Activated CD4-positive, alpha-beta T cell treated with anti-CD3 and anti-CD28 coated beads for 1 hour (primary cell): ENCODE results near the gene LBHD2.

ENCODE experiments used
- DNase-seq: peaks from one replicate; pipeline ENCODE4 v3.0.0-alpha.2; 2020

The LBHD2 gene

DNA sequence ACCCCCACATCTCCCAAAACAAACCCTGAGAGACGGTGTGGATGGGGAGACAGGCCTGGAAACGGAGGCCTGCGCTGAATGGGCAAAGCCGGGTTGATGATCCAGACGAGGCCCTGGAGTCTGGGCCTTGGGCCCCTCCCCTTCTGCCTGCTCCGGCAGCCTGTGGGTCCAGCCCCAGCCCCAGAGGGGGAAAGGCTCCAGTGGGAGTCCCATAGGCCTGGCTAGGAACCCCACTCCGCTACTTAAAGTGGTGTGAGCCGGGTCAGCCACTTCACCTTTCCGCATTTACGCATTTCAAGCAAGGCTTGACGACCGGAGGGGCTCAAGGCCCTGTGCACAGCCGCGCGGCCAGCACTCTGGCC is 38.6 kb downstream of the LBHD2 start:
- no peak for DNase-seq

DNA sequence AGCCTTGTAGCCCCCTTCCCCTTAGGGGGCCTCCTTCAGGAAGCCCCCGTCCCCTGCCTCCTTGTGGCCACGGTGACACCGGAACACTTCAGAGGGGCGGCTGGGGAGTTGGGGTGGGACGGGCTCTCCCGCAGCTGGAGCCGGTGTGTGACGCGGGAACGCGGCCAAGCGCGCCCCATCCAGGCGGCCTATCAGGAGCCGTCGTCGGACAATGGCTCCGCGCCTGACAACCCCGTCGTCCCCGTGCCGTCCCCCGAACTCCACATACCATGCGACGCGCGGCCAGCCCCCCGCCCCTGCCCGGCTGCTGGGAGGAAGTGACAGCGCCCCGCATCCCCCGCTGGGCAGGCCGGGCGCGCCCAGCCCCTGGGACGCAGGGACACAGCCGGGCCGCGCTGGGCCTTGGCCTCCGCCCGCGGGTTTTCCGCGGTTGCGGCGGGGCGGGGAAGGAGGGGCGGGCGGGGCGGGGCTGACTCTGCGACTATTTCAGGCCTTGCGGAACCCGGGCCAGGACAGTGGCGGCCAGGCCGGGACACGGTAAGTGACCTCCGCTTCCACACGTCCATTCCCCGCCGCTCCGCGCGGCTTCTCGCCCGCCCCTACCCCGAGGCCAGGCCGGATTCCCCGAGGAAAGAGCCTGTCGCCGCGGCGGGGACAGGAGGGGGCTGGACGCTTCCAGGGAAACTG is 39.1 kb downstream of the LBHD2 start, which contains the start of gene TNFAIP2:
TNFAIP2 (plus strand) TSS at position 515 of the 687 bp plus-strand sequence. CDS start 2,997 bp downstream, outside the sequence.
- no peak for DNase-seq

DNA sequence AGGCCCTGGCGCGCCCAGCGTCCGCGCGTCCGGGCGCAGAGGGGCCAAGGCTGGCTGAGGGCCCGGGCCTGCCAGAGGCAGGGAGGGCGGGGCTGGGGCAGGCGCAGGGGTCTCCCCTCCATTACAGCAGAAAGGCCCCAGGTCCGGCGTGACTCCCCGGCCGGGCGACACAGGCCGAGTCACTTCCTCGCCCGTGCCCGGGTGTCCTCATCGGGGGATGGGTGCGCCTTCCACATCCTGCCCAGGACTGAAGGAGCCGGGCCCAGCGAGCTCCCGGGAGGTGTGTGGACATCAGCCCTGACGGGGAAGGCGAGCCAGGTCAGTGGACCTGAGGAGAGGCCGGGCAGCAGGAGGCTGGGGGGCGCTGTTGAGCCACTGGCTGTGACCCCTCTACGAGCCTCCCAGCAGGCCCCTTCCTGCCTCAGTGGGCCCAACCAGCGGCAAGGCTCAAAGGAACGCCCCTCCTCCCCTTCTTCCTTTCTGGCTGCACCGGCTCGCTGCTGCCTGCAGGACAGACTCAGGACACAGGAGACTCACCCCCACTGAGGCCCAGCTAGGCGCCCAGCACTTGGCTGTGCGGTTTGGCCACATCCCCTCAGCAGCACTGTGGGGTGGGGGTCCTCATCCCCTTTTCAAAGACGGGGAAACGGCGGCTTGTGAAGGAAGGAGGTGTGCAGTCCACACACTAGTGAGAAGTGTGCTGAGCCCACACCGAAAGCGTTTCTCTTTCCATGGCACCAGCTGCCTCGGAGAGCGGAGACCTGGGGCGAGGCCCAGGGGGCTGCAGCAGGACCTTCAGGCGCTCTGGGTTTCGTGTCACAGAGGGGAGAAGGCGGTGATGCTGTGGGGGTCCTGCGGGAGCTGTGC is 39.9 kb downstream of the LBHD2 start:
- DNase-seq = no peak

DNA sequence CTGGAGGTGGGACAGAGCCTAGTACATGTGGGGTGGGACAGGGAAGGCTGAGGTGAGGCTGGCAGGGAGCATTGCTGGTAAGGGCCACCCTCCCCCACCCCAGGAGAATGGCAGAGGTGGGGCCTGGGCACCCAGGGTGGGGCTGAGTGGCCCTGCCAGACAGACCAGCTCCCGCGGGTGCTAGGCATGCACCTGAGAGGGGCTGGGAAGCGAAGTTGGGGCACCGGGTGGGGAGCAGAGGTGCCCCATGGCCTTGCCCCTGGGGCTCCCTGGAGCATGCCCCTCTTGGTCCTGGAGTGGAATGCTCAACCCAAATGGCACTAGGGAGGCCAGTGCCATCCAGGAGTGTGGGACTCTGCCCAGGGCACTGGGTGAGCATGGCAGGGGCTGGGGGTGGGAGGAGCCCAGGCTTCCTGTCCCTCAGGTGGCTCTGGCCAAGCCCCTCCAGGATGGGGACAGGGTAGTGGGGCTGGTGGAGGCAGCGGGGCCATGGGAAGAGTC is 40.5 kb downstream of the LBHD2 start:
- DNase-seq = no peak

DNA sequence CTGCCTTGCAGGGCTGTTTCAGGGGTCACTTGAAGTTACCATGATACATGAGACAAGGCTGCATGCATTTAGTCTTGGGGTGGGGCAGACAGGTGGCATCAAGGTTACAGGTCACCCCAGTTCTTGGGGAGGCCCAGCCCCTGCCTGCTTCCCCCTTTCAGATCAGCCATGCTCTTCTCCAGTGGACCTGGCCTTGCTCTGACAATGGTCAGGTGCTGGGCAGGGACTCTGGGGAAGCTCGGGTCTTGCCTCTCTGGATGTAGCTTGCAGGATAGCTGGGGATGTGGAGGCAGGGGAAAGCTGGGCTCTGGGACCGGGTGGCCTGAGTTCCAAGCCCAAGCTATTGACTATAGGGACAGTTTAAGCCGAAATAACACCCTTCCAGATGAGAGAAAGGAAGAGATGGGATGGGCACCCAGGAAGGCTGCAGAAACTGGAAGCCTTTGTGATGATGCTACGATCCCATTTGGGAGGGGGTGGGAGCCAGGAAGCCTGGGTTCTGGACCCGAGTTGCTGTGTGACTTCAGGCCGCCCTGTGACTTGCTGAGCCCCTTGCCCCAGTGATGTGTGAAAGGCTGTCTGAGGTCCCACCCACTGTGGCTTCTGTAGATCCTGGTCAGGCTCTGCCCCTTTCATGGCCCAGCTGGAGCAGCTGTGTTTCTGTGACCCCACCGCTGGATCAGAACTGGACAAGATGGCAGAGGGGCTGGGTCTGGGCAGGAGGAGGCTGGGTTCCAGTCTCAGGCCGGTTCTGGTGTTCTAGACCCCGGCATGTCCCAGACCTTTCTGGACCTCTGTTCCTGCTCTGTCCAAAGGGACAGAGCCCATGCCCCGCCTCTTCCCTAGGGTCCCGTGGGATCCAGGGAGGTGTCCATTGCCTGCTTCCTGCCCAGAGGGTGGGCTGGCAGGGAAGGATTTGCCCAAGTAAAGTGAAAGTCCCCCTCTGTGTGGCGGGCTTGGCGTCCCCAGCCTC is 41.4 kb downstream of the LBHD2 start:
- DNase-seq = no peak

DNA sequence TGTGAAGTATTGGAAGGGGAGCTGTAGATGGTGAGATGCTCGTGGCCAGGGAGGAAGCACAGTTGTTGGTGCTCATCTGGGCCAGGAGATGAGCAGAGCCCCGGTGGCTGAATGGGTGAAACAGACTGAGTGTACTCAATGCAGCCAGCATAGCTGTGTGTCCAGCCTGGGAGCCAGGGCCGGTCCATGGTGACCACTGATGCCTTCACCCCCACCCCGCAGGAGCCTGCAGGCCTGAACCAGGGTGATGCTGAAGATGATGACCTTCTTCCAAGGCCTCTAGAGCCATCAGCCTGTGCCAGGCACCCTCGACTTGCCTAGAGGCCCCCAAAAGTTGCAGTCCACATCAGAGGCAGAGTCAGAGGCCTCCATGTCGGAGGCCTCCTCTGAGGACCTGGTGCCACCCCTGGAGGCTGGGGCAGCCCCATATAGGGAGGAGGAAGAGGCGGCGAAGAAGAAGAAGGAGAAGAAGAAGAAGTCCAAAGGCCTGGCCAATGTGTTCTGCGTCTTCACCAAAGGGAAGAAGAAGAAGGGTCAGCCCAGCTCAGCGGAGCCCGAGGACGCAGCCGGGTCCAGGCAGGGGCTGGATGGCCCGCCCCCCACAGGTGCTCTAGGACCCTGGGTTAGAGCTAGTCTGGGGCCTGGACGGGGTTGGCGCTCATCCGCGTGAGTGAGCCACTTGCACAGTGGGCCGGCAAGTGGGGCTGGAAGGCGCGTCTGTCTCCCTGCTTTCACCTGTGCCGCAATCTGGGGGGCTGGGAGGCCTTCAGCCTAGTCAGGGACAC is 42.3 kb downstream of the LBHD2 start:
- no peak for DNase-seq

DNA sequence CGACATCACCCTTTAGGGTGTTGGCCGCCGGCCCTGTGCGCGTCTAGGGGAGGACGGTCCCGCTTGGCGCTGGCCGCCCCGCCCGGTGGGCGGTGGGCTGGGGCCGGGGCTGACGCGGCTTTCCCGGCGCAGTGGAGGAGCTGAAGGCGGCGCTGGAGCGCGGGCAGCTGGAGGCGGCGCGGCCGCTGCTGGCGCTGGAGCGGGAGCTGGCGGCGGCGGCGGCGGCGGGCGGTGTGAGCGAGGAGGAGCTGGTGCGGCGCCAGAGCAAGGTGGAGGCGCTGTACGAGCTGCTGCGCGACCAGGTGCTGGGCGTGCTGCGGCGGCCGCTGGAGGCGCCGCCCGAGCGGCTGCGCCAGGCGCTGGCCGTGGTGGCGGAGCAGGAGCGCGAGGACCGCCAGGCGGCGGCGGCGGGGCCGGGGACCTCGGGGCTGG is 42.9 kb downstream of the LBHD2 start:
- no peak for DNase-seq

DNA sequence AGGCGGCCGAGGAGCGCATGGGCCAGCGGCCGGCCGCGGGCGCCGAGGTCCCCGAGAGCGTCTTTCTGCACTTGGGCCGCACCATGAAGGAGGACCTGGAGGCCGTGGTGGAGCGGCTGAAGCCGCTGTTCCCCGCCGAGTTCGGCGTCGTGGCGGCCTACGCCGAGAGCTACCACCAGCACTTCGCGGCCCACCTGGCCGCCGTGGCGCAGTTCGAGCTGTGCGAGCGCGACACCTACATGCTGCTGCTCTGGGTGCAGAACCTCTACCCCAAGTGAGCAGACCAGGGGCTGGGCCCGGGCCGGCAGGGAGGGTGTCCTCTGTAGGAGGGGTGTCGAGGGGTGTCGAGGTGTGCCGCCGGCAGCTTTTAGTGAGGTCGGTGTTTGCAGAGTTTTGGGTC is 43.3 kb downstream of the LBHD2 start:
- no peak for DNase-seq

DNA sequence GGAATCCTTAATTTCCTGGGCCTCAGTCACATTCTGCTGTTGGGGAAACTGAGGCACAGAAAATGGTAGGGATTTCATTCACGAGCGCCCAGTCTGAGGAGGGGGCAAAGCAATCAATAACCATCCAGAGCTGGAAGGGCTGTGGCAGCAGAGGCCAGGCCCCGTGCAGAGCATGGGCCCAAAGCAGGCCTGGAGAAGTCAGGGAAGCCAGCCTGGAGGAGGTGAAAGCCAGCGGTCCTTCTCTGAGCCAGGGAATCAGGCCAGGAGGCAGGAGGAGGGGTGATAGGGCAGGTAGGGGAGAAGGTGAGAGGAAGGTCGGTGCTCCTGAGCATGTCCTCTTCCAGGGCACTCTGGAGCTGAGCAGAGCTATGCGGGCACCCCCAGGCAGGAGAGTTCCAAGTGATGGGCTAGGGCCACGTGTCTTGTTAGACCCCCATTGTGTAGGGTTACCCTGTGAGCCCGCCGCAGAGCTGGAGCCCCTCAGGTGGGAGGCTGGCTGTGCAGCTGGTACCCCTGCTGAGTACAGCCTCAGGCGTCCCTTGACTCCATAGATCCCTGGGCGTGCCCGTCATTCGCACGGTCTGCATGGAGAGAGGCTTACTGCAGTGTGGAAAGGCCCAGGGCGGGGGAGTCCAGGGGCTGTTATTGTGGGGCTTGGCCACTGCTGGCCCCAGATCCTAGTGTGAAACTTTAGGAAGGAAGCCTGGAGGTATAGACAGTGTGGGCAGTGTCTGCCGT is 44.0 kb downstream of the LBHD2 start:
- no peak for DNase-seq

DNA sequence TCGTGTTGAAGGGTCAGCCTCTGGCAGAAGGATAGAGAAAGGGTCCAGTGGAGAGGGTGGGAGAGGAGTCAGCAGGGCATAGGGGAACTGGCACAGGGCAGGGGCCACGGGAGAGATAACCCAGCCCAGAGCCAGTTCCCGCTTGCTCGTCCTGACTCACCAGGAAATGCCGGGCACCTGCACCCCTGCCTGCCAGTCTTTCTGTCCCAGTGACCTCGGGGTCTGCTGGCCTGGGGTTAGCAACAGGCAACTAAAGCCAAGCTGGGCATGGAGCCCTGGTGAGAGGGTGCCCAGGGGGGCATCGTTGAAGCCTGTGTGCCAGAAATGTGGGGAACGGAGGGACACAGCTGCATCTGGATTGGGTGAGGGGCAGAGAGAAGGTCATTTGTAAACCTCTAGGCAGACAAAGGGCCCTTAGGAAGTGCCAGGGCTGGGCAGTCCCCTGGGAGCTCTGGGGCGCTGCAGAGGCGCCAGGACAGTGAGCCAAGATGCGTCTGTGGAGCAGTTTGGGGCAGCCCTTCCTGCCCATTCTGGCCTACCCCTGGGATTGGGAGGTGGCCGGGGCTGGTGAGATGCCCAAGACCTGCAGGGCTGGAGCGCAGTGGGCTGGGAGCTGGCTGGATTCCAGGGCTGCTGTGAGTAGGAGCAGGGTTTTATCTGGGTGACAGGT is 44.8 kb downstream of the LBHD2 start:
- DNase-seq = no peak

DNA sequence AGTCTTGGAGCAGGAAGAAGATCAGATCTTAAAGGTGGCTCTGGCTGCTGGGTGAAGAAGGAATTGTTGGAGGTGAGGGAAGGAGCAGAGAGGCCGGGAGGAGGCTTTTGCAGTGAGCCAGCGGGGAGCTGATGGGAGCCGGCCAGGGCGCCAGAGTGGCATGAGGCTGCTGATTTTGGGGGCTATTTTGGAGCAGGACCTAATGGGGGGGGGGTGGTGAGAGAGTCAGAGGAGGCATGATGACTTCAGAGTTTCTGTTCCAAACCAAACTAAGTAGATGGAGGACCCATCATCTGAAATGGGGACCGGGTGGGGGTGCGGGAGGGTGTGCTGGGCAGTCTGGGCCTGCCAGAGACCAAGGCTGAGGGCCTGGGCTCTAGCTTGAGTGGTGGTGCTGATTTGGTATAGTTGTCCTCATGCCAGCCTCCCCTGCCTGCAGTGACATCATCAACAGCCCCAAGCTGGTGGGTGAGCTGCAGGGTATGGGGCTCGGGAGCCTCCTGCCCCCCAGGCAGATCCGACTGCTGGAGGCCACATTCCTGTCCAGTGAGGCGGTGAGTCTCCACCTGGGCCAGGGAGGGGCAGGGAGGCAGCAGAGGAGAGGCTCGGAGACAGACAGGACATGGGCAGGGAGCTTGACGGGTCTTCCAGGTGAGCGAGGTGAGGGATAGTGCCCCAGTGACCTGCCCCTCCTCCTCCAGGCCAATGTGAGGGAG is 45.4 kb downstream of the LBHD2 start:
- DNase-seq = no peak

DNA sequence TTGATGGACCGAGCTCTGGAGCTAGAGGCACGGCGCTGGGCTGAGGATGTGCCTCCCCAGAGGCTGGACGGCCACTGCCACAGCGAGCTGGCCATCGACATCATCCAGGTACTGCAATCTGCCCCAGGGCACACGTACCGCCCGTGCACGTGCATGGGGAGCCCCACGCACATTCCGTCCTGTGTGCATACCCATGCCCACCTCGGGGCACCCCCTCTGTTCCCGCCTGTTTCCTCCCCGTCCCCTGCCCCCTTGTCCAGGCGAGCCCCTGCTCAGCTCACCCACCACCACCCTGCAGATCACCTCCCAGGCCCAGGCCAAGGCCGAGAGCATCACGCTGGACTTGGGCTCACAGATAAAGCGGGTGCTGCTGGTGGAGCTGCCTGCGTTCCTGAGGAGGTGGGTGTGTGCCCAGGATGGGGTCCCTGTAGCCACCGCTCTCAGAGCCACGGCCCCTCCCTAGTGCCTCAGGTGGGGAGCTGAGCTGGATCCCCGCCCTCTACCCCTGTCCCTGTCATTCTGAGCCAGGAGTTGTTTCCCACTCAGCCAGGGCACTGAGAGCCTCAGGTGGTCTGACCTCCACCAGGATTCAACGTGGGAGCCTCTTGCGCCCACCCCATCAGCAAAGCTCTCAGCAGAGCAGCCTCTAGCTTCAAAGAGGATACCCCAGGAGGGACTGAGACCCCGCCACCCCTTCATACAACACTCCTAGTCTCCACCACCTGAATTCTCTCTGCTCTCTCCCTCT is 46.2 kb downstream of the LBHD2 start:
- no peak for DNase-seq

DNA sequence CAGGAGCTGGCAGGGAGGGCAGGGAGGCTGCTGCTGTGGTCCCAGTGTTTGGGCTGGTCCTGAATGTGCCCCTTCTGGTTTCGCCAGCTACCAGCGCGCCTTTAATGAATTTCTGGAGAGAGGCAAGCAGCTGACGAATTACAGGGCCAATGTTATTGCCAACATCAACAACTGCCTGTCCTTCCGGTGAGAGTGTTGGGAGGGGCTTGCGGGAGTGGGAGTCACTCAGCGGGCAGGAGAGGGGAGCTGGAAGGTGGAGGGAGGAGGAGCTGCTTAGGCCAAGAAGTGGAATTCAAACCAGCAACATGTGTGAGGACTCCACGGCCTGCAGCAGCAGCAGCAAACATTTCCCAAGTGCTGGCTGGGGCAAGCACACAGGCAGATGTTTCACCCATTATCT is 47.0 kb downstream of the LBHD2 start:
- DNase-seq = no peak

DNA sequence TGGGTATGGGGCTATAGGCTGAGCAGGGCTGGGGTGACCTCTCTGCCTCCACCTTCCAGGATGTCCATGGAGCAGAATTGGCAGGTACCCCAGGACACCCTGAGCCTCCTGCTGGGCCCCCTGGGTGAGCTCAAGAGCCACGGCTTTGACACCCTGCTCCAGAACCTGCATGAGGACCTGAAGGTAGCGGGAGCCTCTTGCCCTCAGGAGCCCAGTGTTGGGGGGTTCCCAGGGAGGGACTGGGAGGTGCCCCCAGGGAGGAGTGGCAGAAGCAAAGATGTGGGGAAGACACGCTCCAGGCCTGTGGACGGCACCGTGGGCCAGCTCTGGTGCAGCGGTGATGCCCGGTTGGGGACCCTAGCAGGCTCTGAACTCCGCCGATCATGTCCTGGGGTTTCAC is 47.6 kb downstream of the LBHD2 start:
- no peak for DNase-seq

DNA sequence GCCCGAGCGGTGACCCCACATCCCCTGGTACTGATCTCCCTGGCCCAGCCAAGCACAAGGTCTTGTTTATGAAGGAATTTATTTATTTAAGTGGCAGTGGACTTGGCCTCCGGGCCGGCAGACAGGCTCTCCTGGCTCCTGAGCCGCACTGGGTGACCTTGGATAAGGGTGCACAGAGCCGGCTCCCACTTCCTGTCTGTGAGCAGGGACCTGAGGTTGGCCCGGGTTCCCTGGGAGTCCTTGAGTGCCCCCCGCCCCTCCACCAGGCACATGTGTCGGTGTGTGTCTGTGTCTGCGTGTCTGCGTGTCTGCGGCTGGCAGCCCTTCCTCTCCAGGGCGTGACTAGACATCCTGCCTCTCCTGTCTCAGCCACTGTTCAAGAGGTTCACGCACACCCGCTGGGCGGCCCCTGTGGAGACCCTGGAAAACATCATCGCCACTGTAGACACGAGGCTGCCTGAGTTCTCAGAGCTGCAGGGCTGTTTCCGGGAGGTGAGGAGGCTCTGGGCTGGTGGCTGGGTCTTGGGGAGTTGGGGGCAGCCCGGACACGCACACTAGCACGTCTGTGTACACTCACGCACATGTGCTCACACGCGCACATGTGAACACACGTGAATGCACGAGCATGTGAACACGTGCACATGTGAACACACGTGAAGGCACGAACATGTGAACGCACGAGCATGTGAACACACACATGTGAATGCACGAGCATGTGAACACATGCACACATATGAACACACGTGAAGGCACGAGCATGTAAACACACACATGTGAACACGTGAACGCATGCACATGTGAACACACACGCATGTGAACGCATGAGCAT is 48.6 kb downstream of the LBHD2 start:
- DNase-seq = no peak

DNA sequence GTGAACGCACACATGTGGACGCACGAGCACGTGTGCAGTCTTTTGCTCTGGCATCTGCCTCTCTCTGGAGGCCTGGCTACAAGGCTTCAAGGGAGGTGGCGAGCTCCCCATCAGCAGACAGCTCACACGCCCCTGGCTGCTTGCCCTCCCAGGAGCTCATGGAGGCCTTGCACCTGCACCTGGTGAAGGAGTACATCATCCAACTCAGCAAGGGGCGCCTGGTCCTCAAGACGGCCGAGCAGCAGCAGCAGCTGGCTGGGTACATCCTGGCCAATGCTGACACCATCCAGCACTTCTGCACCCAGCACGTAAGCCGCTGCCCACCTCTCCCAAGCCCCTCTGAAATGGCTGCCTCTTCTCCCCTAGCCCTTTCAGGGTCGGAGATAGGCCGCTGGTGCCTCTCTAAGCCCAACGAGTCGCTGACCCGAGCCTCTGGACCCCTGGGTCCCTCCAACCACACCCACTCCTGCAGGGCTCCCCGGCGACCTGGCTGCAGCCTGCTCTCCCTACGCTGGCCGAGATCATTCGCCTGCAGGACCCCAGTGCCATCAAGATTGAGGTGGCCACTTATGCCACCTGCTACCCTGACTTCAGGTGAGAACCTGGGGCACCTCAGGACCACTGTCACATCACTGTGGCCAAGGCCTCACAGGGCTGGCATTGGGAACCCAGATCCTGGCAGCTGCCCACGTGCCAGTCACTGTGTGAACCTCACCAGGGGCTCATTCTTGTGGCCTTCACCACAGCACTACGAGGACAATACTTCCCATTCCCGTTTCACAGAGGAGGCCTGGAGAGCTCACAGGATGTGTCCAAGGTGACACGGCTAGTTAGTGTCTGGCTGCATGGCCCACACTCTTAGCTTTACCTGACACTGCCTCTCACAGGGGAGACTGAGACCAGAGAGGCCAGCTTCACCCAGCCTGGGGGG is 49.5 kb downstream of the LBHD2 start:
- DNase-seq = no peak

DNA sequence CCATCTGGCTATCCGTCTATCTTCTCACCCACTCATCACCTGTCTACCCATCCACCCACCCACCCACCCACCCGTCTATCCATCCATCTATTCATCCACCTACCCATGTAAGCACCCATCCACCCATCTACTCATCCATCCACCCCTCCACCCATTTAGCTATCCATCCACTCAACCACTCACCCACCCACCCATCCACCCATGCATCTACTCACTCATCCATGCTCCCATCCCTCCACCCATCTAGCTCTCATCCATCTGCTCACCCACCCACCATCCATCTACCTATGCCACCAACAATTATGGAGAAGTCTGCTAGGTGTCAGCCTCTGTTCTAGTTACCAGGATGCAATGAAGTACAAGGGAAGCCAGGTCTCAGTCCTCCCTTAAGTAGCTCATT is 50.4 kb downstream of the LBHD2 start:
- no peak for DNase-seq
